ENCODE measurements around the gene TLE3.

The TLE3 gene

GRCh38 chr15:70082281-70082900 is 15.3 kb downstream of the TLE3 start:
- DNase-seq (ENCODE audit: low spot score), result no peak

- no peak for DNase-seq (ENCODE audit: low spot score)
Observed at GRCh38 chr15:70081612-70082011, 16.1 kb downstream of the TLE3 start.

- DNase-seq (ENCODE audit: low spot score), result no peak
Observed at GRCh38 chr15:70080347-70080746, 17.4 kb downstream of the TLE3 start.

- DNase-seq (ENCODE audit: low spot score), result no peak
Observed at GRCh38 chr15:70079888-70080287, 17.8 kb downstream of the TLE3 start.

- DNase-seq (ENCODE audit: low spot score), result no peak
Observed at GRCh38 chr15:70078578-70079417, 18.9 kb downstream of the TLE3 start.

GRCh38 chr15:70077188-70078147 is 20.2 kb downstream of the TLE3 start:
- no peak for DNase-seq (ENCODE audit: low spot score)

- DNase-seq (ENCODE audit: low spot score), result no peak
Observed at GRCh38 chr15:70074380-70074779, 23.3 kb downstream of the TLE3 start.

- DNase-seq (ENCODE audit: low spot score), result no peak
Observed at GRCh38 chr15:70072479-70072878, 25.2 kb downstream of the TLE3 start.

GRCh38 chr15:70071799-70072198 is 25.9 kb downstream of the TLE3 start:
- no peak for DNase-seq (ENCODE audit: low spot score)

GRCh38 chr15:70069716-70070115 is 28.0 kb downstream of the TLE3 start:
- DNase-seq (ENCODE audit: low spot score), result no peak

GRCh38 chr15:70068783-70069565 is 28.7 kb downstream of the TLE3 start:
- DNase-seq (ENCODE audit: low spot score), result no peak

GRCh38 chr15:70067681-70068080 is 30.0 kb downstream of the TLE3 start:
- DNase-seq (ENCODE audit: low spot score), result no peak

- DNase-seq (ENCODE audit: low spot score), result no peak
Observed at GRCh38 chr15:70067011-70067410, 30.7 kb downstream of the TLE3 start.

- DNase-seq (ENCODE audit: low spot score), result no peak
Observed at GRCh38 chr15:70066447-70066846, 31.3 kb downstream of the TLE3 start.

- no peak for DNase-seq (ENCODE audit: low spot score)
Observed at GRCh38 chr15:70066004-70066403, 31.7 kb downstream of the TLE3 start.

- DNase-seq (ENCODE audit: low spot score), result no peak
Observed at GRCh38 chr15:70065006-70065722, 32.6 kb downstream of the TLE3 start.

GRCh38 chr15:70064441-70064840 is 33.3 kb downstream of the TLE3 start:
- no peak for DNase-seq (ENCODE audit: low spot score)

GRCh38 chr15:70063980-70064379 is 33.7 kb downstream of the TLE3 start:
- no peak for DNase-seq (ENCODE audit: low spot score)

- no peak for DNase-seq (ENCODE audit: low spot score)
Observed at GRCh38 chr15:70063261-70063925, 34.3 kb downstream of the TLE3 start.

- no peak for DNase-seq (ENCODE audit: low spot score)
Observed at GRCh38 chr15:70062321-70062956, 35.3 kb downstream of the TLE3 start.
